Skeletal muscle cell (primary cell): ENCODE results near the gene YPEL3.

Experiments used
- DNase-seq: peaks from one replicate; pipeline ENCODE4 v3.0.0-alpha.2; 2010; ENCODE audit warnings: low read depth
- H3K4me3 ChIP-seq: 2 replicates; pipeline ENCODE4 v1.5.1; 2011; ENCODE audit warnings: low read depth, mild to moderate bottlenecking, control low read depth, low read length, moderate library complexity

The YPEL3 gene

GRCh38 chr16:30094541-30095165 lies 1.4 kb downstream of the YPEL3 start:
- DNase-seq: no peak
- H3K4me3 ChIP-seq: no peak overlapping the region

- no peak for DNase-seq
- peak overlapping the region; percentile 50 for H3K4me3 ChIP-seq
Observed at GRCh38 chr16:30092373-30093010, 3.5 kb downstream of the YPEL3 start.

GRCh38 chr16:30091474-30092372 lies 4.3 kb downstream of the YPEL3 start, which contains the start of gene TBX6:
TSS of gene TBX6 (minus strand) at chr16:30091924. CDS start at chr16:30091193, 731 bp downstream.
- peak within 1 kb of the TSS; percentile 50 for H3K4me3 ChIP-seq
- DNase-seq: peak; percentile 58

- no peak for DNase-seq
- H3K4me3 ChIP-seq: no peak overlapping the region
Observed at GRCh38 chr16:30090610-30091331, 5.2 kb downstream of the YPEL3 start.

DNA sequence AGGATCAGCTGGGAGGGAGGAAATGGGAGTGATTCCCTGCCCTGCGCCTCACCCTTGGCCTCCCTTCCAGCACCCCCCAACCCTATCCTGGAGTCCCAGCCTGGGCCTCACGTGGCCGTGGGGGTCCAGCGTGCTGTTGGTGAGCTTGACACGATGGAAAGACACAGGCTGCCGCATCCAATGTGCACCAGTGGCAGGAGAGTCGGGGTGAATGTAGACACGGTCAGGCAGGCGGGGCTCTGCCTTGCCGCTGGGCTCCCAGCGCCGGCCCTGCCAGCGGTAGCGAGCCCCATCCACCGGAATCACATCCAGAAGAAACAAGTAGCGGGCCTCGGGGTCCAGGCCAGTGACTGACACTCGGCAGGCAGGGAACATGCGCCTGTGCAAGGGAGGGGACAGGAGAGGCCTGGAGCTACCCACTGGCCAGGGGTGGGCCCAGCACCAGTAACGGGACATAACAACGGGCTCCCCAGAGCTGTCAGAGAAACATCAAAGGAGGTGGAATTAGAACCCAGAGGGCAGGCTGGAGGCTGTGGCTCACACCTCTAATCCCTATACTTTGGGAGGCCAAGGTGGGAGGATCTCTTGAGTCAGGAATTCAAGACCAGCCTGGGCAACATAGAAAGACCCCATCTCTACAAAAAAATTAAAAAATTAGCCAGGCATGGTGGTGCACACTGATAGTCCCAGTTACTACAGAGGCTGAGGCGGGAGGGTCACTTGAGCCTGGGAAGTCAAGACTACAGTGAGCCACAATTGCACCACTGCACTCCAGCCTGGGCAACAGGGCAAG lies 7.0 kb downstream of the YPEL3 start:
- no peak overlapping the region for H3K4me3 ChIP-seq
- no peak for DNase-seq

- DNase-seq: no peak
- no peak overlapping the region for H3K4me3 ChIP-seq
Observed at GRCh38 chr16:30088237-30088831, 7.7 kb downstream of the YPEL3 start.

DNA sequence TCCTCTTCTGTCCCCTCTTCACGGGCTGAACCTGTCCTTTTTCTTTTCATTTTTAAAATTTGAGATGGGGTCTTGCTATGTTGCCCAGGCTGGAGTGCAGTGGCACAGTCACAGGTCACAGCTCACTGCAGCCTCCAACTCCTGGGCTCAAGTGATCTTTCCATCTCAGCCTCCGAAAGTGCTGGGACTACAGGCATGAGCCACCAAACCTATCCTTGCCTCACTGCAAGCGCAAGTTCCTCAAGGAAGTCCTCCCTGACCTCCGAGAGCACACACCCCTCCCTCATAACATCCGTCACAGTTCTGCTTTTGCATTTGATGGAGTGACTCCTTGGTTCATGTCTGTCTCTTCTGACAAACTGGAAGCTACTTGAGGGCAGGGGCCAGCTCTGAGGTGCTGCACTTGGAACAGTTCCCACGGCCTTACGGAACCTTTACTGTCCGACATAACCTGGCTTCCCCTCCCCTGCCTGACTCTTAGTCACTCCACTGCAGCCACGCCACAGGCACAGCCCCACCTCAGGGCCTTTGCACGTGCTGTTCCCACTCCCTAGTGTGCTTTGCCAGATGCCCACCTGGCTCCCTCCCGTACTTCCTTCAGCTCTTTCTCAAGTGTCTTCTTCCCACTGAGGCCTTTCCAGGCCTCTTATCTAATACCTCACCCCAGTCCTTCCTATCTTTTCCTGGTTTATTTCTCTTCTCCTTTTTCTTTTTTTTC lies 8.7 kb downstream of the YPEL3 start:
- DNase-seq: no peak
- no peak overlapping the region for H3K4me3 ChIP-seq

GRCh38 chr16:30086291-30087140 lies 9.5 kb downstream of the YPEL3 start:
- no peak for DNase-seq
- H3K4me3 ChIP-seq: no peak overlapping the region

GRCh38 chr16:30085820-30086219 lies 10.2 kb downstream of the YPEL3 start:
- H3K4me3 ChIP-seq: no peak overlapping the region

DNA sequence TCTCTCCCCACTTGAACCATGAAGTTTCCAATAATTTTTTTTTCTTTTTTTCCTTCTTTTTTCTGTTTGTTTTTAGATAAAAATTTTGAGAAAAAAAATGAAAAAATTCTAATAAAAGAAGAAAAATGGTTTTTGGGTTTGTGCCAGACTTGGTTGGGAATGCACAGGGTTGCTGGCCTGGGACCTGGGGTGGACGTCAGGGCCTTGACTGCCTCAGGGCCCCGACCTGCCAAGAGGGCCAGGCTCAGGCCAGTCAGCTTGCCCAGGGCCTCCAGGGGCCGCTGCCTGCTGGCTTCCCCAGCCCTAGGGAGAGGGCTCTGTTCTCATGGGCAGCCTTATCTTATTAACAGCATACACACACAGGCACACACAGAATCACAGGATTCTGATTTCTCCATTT lies 10.8 kb downstream of the YPEL3 start:
- no peak for DNase-seq
- no peak overlapping the region for H3K4me3 ChIP-seq

More at GRCh38 chr16:30085820-30086219, 10.2 kb downstream of the YPEL3 start:
- DNase-seq: no peak

DNA sequence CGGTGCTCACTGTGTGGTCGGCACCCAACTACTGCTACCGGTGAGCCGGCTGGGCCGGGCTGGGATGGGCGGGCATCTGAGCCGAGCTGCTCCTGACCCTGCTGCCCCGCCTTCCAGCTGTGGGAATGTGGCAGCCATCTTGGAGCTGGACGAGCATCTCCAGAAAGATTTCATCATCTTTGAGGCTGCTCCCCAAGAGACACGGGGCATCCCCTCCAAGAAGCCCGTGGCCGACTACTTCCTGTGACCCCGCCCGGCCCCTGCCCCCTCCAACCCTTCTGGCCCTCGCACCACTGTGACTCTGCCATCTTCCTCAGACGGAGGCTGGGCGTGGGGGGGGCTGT lies 11.2 kb downstream of the YPEL3 start:
- no peak overlapping the region for H3K4me3 ChIP-seq
- DNase-seq: no peak

GRCh38 chr16:30084096-30084815 lies 11.8 kb downstream of the YPEL3 start:
- no peak overlapping the region for H3K4me3 ChIP-seq
- DNase-seq: no peak

- DNase-seq: no peak
- no peak overlapping the region for H3K4me3 ChIP-seq
Observed at GRCh38 chr16:30083216-30084055, 12.6 kb downstream of the YPEL3 start.

DNA sequence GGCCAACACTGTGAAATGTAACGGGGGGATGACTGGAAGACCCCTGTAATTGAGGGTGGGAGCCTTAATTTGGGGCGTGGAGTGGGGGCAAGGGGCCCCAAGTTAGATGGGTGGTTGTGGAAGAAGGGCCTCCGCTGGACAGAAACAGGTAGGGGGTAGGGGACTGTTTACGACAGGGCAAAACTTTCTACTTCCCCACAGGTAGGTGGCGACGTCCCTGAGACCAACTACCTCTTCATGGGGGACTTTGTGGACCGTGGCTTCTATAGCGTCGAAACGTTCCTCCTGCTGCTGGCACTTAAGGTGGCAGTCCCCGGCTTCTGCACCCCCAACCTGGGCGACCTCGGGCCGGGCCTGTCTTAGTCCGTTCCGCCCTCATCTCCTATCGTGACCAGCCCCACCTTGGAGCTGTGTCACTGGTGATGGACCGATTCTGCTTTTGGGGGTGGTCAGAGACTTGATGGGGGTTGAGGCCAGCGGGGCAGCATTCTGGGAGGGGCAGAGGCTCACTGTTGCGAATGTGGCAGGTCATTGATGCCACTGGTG lies 13.4 kb downstream of the YPEL3 start:
- DNase-seq: no peak
- H3K4me3 ChIP-seq: no peak overlapping the region

DNA sequence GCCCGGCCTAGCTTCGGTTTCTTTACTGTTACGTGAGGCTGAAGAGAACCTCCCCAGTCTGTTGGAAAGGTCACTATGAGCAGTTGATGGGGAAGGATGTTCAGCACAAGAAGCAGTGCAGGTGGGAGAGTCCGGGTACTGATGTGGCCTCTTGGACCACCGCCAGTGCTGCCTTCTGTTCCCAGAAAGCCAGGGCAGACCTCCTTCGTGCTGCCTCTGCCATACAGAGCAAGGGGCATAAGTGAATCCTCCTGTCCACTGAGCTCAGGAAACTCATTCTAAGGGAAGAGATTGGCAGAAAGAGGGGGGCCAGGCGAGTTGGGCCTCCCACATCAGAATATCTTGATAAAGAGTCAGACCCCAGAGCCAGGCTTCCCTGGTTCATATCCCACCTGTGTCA lies 16.5 kb downstream of the YPEL3 start:
- H3K4me3 ChIP-seq: no peak overlapping the region
- no peak for DNase-seq
